Breast epithelium (tissue), 3 donors: Measurements from ENCODE around the gene SUPT20HL2.

Experiments used
- POLR2A ChIP-seq: fragments of 450-650 bp; IDR thresholded peaks from one replicate; pipeline ENCODE4 v1.6.1; 2016; ENCODE audit warnings: antibody characterized with exemption, mild to moderate bottlenecking, moderate library complexity
- POLR2AphosphoS5 ChIP-seq, 3 donors: sonication (generic); formaldehyde crosslinking; IDR thresholded peaks; one replicate each; pipeline ENCODE4 v1.6.1; 2017; ENCODE audit warnings: antibody characterized with exemption in 3 of 3
- TF ChIP-seq, protein P1 (sequence below), 3 donors: fragments of 450-650 bp; IDR thresholded peaks; one replicate each; pipeline ENCODE4 v1.5.1; 2016 to 2017; ENCODE audit warnings: antibody characterized with exemption in 3 of 3, mild to moderate bottlenecking in 3 of 3, moderate library complexity in 3 of 3

DNA sequence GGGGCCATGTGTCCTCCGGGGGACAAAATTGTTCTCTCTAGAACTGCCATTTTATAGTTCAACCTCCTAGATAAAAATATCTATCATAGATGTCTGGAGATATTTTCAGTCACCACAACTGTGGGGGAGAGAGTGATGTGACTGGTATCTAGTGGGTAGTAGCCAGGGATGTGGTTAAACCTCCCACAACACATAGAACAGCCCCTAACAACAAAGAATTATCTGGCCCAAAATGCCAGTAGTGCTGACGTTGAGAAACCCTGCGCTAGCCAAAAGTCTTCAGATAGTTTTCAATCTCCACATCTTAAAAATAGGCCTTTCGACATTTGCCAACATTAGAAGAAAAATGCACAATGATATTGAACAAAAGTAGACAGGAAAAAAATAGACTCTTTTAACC lies 19.0 kb upstream of the SUPT20HL2 start:
- TF ChIP-seq, protein P1, sequence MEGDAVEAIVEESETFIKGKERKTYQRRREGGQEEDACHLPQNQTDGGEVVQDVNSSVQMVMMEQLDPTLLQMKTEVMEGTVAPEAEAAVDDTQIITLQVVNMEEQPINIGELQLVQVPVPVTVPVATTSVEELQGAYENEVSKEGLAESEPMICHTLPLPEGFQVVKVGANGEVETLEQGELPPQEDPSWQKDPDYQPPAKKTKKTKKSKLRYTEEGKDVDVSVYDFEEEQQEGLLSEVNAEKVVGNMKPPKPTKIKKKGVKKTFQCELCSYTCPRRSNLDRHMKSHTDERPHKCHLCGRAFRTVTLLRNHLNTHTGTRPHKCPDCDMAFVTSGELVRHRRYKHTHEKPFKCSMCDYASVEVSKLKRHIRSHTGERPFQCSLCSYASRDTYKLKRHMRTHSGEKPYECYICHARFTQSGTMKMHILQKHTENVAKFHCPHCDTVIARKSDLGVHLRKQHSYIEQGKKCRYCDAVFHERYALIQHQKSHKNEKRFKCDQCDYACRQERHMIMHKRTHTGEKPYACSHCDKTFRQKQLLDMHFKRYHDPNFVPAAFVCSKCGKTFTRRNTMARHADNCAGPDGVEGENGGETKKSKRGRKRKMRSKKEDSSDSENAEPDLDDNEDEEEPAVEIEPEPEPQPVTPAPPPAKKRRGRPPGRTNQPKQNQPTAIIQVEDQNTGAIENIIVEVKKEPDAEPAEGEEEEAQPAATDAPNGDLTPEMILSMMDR (IDR thresholded peaks at IDR 0.05), result no peak
- TF ChIP-seq POLR2A (no peak), POLR2AphosphoS5 (IDR thresholded peaks at IDR 0.05) (no peak)
